Measurements from ENCODE around the gene POR.

POR gene

DNA sequence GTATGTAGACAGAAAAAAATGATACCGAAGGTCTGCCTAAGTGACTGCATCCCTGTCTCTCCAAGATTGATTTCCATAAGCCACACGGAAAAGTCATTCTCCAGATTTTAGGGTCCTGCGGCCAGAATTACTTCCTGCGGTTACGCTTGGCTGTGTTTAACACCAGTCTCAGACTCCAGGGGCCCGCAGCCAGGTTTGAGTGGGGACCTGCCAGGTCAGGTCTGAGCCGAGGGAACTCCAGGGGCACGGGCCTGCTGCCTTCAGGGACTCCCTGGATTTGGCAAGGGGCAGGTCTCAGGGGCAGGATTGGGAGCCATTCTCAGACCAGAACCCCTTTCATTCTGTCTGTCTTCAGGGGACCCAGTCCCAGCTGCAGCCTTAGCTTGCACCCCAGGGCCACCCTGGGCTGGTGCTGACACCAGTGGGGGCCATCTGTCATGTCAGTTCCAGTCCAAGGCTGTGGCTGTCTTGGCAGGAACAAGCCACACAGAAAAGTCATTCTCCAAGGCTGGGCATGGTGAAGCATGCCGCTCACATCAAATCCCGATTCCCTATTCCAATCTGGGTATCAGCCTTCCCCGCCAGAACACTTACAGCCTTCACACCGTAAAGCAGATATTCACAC lies 40.5 kb downstream of the POR start:
- no peak for DNase-seq

DNA sequence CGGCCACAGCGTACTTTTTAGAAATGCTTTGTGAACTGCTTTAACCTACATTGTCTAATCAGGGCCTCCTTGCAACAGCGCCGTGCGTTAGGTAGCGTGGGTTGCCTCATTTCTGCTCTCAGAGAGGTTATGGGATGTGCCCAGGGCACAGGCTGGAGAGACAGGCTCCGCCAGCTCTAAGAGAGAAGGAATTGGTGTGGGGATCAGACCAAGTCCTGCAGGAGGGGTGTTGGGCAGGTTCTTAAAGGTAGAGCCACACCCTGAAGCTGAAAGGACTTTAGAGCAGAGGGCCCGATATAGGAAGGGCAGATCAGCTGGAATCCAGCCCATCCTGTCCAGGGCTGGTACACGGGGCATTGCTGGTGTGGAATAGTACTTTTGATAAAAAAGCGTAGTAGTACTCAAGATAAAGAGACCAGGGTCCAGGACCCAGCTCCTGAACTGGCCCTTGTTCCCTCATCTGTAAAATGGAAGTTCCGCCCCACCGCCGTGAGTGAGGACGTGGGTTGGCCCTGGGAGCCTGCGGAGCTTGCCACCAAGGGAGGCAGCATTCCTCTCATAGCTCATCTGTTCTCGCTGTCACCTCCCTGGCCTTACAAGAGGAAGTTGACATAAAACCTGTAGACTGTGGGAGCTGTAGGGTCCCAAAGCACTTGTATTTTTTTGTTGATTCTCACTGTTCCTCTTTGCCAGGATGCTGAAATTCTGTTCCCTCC lies 42.2 kb downstream of the POR start:
- no peak for DNase-seq

DNA sequence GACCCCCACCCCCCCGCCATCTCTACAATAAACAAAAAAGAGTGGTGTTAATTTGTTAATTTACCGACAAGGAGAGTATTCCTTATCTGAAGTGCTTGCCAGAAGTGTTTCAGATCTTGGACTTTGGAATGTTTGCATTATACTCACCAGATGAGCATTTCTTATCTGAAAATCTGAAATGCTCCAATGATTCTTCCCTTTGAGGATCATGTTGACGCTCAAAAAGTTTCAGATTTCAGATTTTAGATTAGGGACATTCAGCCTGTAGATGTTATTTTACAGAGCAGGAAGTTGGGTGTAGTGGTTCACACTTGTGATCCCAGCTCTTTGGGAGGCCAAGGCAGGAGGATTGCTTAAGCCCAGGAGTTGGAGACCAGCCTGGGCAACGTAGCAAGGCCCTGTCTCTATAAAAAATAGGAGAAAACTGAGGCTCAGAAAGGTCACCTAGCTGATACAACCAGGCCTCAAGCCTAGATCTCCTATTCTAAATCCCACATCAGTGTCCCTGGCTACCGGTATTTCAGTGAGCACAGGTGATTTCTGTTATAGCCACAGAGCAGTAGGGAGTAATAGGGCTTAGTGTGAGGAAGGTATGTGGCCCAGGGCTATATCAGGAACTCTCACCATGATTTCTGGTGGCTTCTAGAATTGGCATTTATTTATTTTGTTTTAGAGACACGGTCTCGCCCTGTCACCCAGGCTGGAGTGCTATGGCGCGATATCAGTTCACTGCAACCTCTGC lies 44.0 kb downstream of the POR start:
- DNase-seq, result no peak

DNA sequence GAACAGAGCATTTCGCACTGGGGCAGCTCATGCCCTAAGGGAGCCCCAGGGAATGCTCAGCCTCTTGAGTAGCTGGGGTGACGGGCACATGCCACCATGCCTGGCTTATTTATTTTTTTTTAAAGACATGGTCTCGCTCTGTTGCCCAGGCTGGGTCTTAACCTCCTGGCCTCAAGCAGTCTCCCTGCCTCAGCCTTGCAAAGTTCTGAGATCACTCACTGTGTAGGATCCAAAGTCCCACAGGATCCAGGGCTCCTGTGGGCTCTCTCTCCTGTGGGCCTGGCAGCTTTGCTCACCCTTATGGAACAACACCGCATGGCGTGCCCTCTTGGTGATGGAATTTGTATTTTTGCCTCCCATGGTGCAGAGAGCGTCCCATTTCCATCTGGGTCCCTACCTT lies 45.4 kb downstream of the POR start:
- no peak for DNase-seq

DNA sequence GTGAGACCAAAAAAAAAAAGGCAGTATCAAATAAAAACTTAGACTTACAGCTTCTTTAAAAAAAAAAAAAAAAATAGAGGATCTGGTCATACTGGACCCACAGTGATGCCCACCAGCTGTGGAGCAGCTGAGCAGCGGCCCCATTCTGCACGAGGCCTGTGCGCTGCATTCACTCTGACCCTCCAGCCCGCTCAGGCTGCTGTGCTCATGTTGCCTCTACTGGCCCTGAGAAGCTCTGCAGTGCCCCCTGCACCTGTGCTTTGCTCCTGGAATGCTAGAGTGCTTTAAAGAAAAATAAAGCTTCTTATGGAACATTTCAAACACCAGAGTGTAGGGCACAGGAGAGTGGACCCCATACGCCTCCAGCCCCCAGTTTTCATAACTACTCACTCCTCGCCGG lies 46.3 kb downstream of the POR start:
- no peak for DNase-seq

DNA sequence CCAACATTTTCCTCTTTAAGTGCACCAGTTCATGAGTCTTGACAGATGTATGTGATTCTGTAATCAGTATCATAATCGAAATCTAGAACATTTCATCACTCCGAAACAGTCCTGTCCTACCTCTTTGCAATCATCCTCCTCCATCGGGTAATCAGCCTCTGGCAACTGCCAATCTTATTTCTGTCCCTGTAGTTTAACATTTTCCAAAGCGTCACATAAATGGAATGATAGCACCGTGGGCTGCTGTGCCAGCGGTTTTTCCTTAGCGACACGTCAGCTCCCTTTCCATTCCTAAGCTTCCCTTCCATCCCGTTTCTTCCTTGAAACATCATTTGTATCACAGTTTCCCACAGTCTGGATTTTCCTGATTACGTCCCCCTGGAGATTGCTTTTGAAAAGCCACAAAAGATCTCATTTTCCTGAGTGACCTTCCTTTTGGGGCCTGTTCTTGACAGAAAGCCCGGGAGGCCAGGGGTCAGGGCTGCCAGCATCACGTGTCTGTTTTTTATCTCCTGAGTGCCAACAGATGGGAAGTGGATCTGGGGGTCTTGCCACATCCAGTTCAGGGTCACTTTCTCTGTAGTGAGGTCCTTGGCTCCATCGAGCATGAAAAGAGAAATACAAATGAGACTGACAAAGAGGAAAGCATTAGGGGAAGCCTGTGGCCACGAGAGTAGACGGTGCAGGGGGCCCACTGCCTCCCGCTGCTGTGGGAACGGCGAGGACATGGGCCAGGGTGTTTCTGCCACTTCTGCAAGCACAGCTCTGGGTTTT lies 47.8 kb downstream of the POR start:
- DNase-seq, result no peak

DNA sequence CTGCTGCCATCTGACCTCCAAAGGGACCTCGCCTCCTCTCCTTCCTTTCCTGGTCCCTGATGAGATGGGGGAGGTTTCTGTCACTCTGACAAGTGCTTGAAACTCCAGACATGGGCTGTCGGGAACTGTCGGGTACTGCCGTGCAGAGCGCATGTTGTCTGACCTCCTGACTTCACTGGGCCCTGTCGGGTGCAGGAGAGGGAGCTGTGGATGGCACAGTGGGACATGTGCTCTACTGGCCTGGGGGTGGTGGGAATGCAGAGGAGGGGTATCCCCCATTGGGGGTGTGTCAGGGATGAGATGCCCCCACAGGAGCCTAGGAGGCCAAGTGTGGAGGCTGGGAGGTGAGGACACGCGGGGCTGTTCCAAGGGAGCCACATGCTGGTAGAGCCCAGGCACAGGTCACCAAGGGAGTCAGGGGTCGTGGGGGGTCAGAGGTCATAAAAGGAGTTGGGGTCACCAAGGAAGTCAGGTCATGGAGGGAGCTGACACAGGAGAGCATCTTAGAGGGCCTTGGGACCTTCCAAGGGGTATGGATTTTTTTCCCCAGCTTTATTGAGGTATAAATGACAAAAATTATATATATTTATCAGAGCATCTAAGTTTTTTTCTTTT lies 48.5 kb downstream of the POR start:
- no peak for DNase-seq

DNA sequence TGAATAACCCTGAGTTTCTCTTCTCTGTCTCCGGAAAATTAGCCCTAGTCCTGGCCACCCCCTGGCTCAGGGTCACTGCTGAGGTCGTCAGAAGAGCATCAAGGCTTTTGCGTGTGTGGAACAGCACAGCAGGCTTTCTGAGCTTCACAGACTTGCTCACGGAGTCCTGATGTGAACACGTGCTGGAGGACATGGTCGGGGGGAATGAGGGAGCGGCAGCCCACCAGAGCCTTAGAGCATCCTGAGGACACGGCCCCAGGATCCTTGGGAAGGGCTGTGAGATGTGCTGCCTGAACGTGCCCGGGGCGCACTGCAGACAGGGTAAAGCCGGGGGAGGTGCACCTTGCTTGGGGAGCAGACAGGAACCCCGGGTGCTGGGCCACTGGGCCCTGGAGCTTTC lies 50.7 kb downstream of the POR start:
- no peak for DNase-seq

DNA sequence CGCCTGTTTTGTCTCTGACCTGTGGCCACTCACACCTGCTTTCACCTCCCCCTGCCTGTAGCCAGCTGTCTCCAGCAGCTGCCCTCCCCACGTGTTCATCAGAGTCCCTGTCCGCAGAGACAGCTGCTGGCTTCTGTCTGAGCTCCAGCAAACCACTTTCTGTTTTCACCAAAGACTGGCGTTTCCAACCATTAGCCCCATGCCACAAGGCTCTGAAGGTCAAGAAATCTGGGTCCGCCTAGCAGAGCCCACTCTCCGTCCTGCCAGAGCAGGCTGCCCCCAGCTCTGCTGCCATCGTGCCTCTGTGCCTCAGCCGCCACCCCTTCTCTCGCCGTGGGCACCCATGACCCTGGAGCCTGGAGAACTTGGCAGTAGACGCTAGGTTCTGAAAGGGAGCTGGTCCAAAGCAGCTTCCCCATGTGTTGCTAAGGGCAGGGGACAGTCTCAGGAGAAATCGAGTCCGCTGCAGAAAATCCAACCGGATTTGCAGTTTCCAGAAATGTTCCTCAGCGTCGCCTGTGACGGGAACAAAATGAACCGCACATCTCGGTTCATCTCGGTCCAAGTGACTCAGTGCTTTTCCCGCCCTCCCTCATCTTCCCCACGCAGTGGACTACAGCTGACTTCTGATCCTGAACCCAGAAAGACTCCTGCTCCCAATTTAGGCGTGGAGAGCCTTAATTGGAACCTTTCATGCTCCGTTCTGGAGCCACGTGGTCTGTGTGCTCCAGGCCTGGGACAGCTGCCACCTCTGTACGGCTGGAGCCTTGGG lies 51.4 kb downstream of the POR start:
- DNase-seq, result no peak

DNA sequence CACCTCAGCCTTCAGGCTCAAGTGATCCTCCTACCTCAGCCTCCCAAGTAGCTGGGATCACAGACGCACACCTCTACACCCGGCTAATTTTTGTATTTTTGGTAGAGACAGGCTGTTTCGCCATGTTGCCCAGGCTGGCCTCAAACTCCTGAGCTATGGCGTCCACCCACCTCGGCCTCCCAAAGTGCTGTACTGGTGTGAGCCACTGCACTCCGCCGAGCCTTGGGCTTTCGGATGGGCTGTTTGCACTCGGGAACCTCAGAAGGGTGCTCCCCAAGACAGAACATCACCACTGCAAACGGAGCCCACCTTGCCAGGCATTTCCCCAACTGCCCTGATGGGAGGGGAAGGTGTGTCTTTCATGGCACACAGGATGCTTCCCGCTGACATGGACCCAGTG lies 52.1 kb downstream of the POR start:
- no peak for DNase-seq

DNA sequence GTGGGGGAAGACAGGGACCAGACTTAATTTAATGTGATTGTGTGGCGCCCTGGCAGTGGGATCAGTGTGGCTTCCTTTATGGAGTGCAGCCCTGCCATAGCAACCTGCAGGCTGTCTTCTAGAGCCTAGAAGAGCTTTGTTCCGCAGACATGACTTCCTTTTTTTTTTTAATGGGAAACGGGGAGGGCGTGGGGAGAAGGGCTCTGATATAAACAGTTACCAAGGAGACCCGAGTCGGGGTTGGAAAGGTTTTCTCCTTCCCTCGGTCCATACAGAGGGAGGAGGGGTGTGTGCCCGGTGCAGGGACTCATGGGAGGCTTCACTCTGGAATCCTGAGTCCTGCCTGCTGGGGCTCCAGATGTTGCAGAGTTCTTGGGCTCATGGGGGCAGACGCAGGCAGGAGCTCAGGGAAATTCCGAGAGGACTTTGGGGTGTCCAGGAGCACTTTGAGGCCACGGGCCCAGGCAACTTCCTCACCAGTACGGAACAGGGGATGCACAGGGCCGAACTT lies 52.6 kb downstream of the POR start:
- no peak for DNase-seq

DNA sequence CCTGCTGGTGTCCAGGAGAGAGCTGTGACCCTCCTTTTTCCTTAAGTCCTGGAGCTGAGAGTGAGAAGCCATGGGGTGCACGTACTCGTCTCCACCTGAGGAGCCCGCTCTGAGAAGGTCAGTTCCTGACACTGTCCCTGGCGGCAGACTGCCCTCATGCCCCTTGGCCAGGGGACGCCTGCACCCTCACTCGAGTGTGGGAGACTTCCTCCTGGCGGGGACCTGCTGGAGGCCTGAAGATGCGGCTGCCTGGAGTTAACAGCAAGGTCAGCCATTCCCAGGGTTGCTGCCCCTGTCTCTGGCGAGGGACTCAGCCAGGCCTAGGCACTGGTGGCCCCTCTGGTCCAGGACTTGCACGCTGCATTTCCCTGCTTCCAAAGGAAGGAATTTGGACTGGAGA lies 53.1 kb downstream of the POR start:
- no peak for DNase-seq

DNA sequence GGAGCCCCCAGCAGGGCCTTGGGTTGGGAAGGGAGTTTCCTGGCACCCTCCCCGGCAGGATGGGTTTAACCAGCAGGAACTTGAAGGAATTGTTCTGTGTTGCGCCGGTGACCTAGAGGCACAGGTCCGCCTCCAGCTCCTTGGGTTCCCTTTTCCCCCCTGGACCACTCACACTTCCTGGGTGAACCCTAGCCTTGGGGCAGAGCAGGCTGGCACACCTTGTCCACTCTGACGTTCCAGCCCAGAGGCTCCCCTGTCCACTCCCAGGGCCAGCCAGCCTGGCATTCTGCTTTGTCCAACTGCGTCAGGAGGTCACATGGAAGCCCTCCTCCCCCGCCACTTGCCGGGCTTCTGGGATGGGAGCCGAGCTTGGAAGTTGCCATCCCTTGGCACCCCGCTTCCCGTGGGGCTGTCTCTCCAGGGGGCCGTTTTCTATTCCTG lies 53.6 kb downstream of the POR start:
- DNase-seq, result no peak

DNA sequence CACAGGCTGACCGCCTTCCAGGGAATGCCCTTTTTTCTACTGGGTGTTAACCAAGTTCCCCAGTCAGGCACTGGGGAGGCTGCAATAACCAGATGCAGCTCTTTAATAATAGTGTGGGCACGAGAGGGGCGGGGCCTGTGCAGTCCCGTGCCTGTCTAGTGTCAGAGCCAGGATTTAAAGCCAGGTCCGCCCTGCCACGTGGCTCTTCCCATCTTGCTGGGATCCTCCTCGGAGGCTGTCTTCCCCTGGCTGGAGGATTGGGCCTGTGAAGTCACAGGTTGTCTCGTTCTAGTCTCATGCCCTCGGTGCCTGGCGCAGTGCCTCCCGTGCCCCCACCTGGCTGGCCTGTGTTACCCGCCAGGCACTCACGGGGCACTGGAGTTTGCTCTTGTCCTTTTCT lies 54.2 kb downstream of the POR start:
- no peak for DNase-seq

DNA sequence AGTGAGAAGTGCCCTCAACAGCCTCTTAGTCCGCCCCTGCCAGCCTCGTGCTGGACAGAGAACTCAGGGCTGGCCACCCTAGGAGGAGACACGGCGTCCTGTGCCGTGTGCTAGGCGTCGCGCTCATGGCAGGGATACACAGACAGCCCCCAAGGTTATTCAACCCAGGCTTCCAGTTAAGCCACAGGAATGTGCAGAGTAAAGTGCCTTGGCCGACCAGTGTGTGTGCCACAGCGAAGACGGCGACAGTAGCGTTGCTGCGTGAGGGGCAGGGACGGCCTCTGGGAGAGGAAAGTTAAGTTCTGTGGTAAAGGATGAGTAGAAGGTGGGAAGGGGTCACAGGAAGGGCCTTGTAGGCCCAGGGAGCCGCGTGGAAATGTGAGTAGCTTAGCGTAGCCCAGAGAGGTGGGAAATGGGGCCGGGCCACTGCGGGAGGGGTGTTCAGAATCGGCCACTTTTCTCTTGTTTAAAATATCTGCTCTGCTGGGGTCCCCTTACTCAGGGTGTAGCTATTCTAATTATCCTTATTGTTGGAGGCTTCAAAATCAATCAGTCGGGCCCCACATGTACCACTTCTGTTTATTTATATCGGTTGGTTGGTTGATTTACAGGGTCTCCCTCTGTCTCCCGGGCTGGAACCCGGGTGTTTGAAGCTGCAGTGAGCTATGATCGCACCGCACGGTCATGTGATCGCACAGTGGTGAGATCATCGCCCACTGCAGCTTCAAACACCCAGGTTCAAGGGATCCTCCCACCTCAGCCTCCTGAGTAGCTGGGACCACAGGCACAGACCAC lies 54.9 kb downstream of the POR start:
- no peak for DNase-seq

DNA sequence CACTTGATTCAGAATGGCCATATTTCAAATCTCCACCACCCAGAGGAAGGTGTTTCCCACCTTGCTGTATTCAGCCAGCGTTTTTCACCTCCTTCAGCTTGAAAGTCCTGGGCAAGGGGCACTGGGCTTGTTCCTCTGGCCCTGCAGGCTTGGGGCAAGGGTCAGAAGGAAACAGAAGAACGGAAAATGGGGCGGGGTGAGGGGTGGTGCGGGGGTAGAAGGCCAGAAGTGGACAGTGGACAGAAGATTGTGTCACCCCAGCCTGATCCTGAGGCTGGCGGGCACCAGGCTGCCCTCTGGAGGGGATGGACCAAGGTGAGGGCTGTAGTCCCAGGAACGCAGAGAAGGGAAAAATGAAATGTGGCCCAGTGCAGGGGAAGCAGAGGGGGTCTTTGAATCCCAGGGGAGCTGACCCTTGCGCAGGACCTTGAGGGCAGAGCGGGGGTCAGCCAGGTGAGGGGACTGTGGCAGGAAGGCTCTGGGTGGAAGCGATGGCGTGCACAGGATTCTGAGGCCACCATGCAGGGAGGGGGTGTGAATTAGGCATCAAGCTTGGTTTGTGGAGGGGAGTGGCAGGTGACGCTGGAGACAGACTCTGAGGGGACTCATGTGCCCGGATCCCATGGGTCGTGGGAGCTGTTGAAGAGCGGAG lies 56.5 kb downstream of the POR start:
- DNase-seq, result no peak

DNA sequence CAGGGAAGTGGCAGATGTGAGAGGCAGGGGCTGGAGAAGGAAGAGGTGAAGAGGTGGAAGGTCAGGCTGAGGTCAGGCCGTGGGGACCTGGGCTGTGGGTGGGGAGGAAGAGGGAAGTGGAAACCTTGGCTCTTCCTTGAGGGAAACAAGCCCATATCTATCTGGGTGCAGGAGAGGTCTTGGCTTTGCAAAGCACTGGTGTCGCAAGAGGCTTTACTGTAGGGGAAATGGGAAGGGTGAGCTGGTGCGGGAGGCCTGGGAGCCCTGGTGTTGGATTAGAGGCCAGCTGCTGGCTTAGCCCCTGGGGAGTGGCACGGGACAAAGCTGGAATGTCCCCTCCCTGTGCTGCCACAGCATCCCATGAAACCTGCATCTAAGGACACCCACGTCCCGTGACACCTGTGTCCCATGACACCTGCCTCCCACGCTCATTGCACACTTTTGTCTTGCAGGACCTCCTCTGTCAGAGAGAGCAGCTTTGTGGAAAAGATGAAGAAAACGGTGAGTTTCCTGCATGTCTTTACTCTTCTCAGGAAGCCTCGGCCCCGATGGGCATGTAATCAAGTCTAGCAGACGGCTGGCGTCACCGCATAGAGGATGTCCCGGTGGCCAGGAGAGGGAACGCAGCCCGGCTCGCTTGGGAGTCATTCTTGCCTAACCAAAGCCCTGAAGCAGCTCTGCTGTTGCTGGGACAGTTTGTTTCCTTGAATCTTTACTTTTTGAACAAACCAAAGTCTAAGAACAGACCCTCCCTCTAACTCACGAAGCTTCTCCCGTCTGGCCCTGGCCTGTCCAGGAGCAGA lies 57.2 kb downstream of the POR start:
- no peak for DNase-seq

DNA sequence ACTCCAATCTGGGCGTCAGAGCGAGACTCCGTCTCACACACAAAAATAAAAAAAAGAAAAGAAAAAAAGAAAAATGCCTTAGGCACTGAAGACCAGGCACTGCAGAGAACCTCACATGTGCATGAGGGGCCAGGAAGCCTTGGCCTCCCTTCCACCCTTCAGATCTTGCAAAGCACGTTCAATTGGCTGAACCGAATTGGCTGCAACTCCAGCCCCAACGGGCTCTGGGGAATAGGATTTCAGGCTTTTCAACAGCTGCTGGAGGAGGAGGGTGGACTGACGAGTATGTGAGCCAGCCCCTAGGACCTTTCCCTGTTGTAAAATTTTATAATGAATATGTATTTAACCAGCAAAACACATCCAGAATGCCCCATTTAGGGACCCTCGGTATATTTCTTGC lies 62.8 kb downstream of the POR start:
- DNase-seq, result no peak

DNA sequence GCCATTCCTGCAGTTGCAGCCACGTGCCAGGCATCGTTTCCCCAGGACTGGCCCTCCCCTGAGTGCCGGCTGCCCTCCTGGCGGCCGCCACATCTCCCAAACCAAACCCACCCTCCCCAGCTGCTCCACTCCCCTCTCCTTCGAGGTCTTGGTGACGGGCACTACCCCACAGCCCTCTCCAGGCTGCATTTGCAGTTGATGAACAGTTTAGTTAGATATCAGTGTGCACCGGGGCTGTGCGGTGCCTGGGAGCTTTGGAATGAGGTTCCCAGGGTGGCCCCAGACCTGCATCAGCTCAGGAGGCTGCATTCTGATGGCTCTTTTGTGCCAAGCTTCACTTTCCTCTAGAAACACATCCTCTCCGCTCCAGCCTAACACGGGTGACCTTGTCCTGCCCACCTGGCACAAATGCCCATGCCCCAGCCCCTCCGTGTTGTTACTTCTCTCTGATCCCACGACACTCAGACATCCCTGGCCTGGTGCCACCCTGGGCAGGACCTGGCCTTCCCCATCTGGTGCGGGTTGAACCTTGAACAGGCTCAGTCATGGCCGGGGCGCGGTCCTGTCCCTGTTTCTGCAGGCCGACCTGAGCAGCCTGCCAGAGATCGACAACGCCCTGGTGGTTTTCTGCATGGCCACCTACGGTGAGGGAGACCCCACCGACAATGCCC lies 64.9 kb downstream of the POR start:
- no peak for DNase-seq

Measured in activated CD4-positive, alpha-beta T cell treated with anti-CD3 and anti-CD28 coated beads for 1 hour (primary cell).